Fibroblast of the aortic adventitia (primary cell): ENCODE data around the gene COX14. TPM values are rescaled to one million over a fixed set of nuclear protein-coding genes. Genes with fewer than 3 reads are reported as not detected.

Experiments used
- DNase-seq: peaks from one replicate; pipeline ENCODE4 v3.0.0-alpha.2; 2010; ENCODE audit warnings: low read depth
- H3K4me3 ChIP-seq: 2 replicates; pipeline ENCODE4 v1.5.1; 2011; ENCODE audit warnings: low read depth, mild to moderate bottlenecking, control low read depth, low read length, moderate library complexity
- total RNA-seq: library from RNA; depleted of rRNA; stranded (reverse); fragments of >200 nt; gene quantifications from 2 replicates; pipeline ENCODE4 v1.2.3, GENCODE V29; 2012; ENCODE audit warnings: low replicate concordance
- TF ChIP-seq, protein P1 (sequence below): IDR thresholded peaks from 2 replicates; pipeline ENCODE4 v1.5.1; 2011; ENCODE audit warnings: mild to moderate bottlenecking, low read length, control low read depth, inconsistent platforms; ENCODE audit not compliant: insufficient read depth

COX14 gene
- total RNA-seq, 1 donor = 36.4 TPM

DNA sequence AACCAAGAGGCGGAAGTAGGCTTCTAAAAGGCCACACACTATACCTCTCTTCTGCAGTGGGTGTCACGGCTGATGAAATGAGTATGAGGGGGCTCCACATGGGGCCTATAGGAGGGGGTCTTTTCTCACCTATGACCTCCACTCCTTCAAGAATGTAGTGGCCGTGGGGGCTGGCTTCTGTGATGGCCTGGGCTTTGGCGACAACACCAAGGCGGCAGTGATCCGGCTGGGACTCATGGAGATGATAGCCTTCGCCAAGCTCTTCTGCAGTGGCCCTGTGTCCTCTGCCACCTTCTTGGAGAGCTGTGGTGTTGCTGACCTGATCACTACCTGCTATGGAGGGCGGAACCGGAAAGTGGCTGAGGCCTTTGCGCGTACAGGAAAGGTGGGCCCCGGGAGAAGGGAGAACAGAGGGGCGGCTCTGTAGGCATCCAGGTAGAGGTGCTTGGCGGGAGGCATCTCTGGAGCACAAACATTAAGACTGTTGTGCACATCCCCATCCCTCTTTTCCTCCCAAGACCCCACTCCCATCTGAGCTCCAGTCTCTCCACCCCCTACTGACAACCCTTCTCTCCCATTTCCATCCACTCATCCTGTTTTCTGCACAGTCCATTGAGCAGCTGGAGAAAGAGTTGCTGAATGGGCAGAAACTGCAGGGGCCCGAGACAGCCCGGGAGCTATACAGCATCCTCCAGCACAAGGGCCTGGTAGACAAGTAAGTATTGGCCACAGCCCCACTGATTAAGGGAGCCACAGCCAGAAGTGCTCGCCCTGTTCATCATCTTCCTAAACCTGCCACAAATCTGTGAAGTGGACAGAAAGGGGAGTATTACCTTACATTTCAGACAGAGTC lies 4.4 kb upstream of the COX14 start:
- TF ChIP-seq, protein P1, sequence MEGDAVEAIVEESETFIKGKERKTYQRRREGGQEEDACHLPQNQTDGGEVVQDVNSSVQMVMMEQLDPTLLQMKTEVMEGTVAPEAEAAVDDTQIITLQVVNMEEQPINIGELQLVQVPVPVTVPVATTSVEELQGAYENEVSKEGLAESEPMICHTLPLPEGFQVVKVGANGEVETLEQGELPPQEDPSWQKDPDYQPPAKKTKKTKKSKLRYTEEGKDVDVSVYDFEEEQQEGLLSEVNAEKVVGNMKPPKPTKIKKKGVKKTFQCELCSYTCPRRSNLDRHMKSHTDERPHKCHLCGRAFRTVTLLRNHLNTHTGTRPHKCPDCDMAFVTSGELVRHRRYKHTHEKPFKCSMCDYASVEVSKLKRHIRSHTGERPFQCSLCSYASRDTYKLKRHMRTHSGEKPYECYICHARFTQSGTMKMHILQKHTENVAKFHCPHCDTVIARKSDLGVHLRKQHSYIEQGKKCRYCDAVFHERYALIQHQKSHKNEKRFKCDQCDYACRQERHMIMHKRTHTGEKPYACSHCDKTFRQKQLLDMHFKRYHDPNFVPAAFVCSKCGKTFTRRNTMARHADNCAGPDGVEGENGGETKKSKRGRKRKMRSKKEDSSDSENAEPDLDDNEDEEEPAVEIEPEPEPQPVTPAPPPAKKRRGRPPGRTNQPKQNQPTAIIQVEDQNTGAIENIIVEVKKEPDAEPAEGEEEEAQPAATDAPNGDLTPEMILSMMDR = no peak
- DNase-seq = no peak
- H3K4me3 ChIP-seq = no peak overlapping the region

GRCh38 chr12:50109319-50109718 lies 2.7 kb upstream of the COX14 start:
- H3K4me3 ChIP-seq = no peak overlapping the region
- TF ChIP-seq, protein P1 = no peak
- DNase-seq = no peak

DNA sequence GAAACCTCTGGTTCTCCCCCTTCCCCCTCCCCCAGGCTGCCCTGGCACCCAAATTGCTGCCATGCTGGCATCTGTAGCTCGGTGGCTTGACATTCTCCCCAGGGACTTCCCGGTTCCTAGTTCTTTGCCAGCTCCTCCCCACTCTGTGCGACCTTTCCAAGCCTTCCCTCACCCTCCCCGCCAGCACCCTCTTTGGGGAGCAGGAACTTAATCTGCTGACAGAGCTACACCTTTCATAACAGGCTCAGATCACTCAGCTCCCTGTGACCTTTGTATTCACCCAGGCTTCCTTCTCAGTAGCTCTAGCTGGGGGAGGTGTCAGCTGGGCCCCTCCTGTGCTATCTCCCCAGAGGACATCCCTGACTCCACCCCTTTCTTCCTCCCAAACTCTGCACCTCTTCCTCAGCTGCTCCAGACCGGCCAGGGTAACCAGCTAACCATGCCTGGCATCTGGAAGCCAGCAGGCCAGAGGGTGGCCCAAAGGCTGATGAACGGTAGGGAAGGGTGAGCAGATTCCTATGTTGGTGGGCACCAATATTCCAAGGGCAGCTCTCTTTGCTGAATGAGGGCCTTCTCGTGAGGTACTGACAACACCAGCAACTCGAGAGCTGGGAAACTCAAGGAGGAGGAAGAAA lies 1.8 kb upstream of the COX14 start:
- DNase-seq = no peak
- H3K4me3 ChIP-seq = no peak overlapping the region
- TF ChIP-seq, protein P1 = no peak

GRCh38 chr12:50110762-50111351 lies 1.2 kb upstream of the COX14 start:
- TF ChIP-seq, protein P1 = no peak
- DNase-seq = peak; percentile 31
- no peak overlapping the region for H3K4me3 ChIP-seq

- peak overlapping the region; percentile 53 for H3K4me3 ChIP-seq
Measured at GRCh38 chr12:50111395-50111692, 692 bp upstream of the COX14 start.

DNA sequence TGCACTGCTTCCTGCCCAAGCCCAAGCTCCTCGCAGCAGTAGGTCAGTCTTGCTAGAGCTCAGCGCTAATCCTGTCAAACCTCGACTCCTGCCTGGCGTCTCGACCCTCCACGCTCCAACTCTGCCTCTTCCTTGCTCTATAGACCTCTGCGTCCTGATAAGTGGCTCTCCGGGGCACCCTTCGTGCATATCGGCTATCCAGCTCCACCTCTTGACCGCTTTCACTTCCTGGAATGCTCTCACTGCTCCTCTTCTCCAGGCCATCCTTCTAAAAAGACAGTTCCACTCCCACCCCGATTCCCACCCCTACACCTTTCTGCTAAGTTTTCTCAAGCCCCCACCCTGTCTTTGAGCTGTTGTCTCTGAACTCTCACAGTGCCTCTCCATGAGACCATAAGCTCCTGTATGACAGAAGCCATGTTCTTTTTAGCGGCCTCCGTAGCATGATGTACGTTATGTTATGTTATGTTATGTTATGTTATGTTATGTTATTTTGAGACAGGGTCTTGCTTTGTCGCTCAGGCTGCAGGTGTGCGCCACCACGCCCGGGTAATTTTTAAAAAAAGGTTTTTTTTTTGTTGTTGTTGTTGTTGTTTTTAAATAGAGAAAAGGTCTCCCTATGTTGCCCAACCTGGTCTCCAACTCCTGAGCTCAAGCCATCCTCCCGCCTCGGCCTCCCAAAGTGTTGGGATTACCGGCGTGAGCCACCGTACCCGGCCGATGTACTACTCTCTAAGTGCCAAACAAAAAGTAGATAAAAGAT lies 601 bp downstream of the COX14 start:
- TF ChIP-seq, protein P1 = no peak
- peak overlapping the region; percentile 100 for H3K4me3 ChIP-seq
- no peak for DNase-seq

More at GRCh38 chr12:50111395-50111692, 692 bp upstream of the COX14 start:
- DNase-seq = no peak
- TF ChIP-seq, protein P1 = no peak
